Dedifferentiated amniotic fluid mesenchymal stem cell (primary cell): ENCODE data around the gene ECI2.
"Not testable (repeated sequence)": the region's sequence is repeated elsewhere in the genome, so short reads cannot be mapped to it uniquely, and the experiment has no call there.

ENCODE experiments used
- DNase-seq: peaks from one replicate; pipeline ENCODE4 v3.0.0-alpha.2; 2016; ENCODE audit errors: extremely low spot score

ECI2 gene

DNA sequence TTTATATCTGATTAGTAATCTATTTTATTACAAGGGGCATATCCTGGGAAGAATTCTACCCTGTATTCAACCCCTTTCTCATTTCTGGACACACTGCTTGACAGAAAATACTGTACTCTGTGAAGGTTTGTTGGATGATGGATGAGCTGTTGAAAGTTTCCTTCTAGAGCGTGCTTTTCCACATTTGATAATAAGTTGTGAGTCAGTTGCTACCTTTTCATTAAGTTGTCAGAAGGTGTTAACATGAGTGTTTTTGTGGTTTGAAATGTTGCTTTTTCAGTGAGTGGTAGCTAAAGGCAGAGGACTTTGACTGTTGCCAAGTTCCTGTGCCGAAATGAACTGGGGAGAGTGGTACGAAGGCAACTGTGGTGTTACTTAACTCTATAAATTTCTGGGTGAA lies 3.9 kb upstream of the ECI2 start:
- DNase-seq: no peak

DNA sequence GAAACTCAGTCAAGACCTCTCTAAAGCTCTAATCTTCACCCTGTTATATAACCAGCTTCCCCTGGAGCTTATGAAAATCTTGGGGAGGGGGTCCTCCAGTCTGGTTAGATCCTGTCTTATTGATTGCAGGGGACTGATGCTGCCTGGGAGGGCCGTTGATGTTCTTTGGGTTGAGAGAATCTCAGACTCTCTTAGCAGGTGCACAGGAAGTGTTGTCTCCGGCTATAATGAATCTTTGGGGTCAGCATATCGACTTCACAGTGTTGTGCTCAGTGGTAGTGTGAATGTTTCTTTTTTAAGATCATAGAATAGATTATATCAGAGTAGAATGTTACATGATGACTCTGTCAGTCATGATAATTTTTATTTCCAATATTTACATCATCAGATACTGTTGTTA lies 2.8 kb upstream of the ECI2 start:
- DNase-seq: no peak

DNA sequence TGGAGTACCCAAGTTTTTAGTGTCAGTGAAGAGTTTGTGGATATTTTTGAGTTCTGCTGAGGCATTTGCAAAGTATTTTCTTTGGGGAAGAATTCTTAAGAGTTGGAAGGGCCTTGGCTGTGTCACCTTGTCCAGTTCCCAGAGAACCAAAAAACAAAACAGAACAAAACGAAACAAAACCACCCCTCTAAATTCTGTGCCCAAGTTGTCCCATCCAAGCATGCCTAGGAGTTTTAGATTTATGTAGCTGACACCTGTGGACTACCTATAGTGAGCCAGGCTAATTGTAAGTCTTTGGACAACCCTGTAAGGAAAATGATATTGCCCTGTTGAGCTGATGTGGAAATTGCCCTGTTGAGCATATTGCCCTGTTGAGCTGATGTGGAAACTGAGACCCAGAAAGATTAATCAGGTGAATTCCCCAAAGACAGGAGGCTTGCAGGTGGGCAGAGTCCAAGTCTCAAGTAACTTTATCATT lies 1.0 kb upstream of the ECI2 start:
- DNase-seq: no peak

DNA sequence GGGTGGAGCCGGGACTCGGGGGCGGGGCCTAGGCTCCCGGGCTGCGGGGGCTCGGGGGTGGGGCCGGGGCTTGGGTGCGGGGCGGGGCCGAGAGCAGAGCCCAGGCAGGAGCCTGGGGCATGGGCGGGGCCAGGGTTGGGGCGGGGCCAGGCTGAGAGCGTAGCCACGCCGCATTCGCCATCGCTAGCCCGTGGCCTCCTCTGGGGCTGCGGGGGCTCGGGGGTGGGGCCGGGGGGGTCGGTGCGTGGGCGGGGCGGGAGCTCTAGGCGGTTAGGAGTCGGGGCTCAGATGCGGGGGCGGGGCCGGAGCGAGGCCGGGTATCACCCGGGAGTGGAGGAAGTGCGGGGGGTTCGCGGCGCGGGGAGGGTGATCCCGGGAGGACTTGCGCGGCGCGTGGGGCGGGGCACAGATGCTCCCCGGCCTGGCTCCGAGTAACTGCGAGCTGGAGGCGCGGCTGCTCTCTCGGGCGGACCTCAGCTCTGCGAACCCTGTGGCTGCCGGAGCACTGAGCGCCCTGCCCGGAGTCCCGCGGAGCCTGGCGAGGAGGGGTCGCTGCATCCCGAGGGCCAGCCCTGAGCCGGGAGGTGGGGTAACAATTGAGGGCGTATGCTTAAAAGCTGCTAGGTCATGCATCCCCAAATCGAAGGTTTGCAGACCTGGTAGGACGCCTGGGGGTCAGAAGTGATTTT lies 434 bp upstream of the ECI2 start:
- peak; percentile 93 for DNase-seq

DNA sequence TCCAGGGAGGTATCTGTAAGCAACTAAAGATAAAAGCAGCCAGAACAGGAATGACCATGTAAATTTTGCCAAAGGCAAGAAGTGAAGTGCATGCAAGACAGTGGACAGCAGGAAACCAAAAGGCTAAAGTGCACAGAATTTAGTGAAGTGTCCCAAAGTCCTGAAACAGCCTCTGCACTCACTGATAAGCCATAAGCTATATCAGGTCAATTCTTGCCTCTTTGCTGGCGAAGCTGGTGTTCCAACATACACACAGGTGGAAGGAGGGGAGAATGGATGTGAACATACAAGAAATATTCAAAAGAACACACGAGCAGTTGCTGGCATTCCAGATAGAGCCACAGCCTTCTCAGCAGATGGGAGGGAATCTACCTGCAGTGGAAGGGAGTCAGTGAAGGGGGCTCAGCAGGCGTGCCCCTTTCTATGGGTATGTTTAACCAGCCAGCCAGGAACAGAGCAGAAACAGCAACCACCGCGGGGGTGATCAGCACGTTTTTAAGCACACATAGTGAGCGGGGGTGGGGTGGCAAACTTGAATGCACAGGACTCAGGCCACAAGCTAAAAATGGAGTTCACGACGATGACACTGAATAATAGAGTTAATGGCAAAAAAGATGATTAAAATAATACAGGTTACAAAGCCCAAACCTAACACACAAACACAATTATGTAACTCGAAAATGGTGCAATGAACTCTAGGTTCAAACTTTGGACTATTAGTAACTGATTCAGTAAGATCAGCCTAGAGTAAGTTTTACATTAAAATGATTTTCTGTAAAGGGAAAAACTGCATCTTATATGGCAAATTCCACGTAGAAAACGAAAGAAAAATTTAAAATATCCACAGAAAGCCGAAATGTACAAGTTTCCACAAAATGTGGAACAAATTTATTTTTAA lies 1.2 kb downstream of the ECI2 start:
- DNase-seq: no peak

DNA sequence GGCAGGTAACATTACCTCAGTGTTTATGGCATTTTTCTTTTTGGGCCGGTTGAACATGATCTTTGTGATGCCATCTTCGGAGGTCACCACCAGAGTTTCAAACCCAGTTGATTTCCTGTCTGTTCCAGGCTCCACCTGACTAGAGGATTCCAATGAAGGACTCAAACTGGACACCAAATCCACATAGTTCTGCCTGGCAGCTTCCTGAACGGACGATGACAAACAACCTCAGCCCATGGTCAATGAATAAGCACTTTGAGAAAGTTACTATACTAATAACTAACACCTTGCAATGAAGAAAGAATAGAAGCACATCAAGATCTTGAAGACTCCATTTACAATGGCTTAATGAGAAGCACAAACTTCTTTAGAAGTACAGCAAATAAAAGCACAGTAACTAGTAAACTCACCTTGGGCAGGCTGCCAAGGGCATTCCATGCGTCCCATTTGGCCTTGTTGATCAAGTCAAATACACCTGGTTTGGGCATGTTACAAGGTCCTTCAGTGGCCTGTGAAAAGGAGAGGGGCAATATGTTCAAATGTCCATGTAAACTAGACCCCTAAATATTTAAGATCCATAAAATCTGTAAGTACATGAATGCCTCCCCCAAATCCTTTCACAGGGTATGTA lies 4.9 kb downstream of the ECI2 start:
- DNase-seq: no peak

DNA sequence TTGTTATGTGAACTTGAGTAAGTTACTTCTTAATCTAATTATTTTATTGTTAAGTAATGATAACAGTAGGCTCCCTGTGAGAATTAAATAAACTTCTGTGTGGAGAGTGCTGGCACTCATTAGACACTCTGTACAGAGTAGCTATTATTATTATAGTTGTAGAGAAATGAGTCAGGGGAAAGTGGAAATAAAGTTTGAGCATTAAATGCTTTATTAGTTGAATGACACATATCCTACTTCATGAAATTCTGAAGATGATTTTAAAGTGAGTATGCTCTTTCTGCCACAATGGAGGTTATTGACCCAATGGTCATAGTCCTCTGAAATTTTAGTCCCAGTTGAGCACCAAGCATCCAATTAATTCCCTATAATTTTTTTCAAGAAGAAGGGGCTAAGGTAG lies 5.9 kb downstream of the ECI2 start:
- no peak for DNase-seq

DNA sequence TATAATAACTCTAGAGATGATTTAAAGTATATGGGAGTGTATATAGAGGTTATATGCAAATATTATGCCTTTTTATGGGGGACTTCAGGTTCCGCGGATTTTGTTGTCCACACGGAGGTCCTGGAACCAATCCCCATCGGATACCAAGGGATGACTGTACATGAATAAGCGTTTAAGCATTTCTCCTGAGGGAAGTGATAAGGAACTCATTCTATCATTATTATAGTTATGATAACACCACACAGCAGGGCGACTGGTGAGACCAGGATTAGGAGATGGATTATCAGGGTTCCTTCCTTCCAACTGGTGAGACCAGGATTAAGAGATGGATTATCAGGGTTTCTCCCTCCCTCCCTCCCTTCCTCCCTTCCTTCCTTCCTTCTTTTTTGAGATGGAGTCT lies 6.6 kb downstream of the ECI2 start:
- DNase-seq: no peak

DNA sequence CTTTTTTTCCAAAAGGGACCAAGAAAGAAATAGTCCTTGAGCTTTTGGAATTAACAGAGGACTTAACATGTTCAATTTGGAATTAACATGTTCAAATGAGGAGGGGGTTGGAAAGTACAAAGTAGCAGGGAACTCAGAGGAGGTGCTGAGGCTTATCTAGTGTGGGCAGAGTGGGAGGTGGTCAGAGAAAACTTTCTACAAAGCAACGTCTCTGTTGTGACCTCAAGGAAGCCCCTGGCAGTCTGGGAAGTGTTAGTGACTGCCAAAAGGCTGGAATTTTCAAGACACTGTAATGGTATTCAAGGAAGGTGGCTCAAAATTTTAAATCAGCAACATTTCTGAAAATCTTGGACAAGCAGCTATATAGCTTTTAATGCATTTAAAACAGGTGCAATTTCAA lies 7.3 kb downstream of the ECI2 start:
- no peak for DNase-seq

DNA sequence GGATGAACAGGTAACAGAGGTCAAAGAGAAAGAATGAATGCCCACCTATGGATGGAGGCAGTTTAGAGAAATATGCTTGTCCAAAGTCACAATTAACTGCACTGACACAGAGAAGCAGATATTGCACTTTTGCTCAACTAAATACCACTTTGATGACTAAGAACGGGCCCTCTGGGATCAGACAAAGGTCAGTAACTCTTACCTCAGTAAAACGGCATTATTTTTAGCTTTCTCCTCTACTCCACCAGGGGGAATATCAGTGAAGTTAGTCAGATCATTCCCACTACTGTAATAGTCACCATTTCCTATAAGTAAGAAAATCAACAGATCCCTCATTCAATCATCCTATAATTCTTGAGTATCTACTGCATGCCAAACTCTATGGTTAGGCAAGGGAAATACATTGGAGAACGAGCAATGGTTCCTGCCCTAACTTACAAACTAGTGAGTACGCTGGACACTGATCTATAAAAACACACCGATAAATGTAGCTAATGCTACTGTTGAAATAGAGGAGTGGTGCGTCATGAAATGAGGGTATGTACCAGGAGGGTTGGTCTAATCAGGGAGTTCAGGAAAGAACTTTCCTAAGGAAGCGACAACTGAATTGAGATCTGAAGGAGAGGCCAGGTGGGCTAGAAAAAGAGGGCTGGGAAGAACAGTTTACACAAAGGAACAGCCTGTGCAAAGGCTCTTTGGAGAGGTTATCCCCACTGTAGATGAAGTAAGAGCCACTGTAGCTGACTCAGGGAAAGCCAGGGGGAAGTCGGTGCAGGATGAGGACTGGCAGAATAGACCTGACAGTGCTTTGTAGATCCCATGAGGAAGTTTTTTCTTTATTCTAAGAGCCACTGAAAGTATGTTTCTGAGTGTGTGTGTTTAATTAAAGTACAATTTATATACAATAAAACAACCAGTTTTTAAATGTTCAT lies 9.2 kb downstream of the ECI2 start:
- DNase-seq: peak; percentile 37

DNA sequence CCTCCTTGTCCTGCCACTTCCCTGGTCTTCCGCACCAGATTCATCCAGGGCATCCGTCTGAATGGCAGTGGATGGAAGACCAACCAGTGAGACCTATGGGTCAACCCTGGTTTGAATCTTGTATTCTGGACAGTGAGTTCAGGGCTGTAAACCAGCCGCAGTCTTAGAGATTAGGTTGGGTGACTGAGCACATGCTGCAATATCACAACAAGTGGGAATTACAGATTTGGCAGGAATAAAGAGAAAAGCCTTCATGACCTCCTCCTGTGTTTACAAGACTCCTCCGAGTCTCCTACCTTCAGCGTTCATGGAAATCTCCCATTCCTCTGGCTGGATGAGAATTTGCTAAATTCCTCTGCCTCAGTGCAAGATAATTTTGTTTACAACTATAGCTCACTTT lies 9.9 kb downstream of the ECI2 start:
- no peak for DNase-seq

DNA sequence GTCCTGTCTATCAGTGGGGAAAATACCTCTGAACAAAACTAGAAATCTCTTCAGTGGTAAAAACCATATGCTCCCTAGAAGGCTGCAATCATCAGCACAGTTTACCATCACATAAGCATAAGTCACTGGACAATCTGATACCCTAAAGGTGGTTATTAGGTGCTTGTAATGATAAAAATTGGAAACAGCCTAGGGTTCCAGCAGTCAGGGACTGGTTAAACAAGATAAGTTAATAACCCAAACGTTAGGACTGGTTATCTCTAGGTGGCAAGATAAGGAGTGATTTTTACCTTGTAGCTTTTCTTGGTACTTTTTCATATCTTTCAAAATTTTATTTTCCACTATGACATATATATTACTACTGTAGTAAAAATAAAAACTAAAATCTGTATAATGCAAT lies 11.0 kb downstream of the ECI2 start:
- no peak for DNase-seq

DNA sequence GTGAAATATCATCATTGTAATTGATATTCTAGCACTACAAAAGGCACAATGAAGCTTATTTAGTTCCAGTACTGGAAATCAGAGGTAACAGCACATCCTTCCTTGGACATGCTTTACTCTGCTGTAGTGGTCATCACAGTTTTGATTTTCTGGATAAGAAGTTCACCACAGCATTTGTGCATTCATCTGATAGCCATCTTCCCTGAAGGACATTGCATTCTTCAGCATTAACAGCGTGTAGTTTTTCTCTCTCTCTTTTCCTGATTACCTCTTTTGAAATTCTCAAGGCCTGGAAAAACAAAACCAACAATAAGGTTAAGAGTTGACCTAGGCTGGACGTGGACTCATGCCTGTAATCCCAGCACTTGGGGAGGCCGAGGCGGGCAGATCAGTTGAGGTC lies 19.6 kb downstream of the ECI2 start:
- DNase-seq: no peak

DNA sequence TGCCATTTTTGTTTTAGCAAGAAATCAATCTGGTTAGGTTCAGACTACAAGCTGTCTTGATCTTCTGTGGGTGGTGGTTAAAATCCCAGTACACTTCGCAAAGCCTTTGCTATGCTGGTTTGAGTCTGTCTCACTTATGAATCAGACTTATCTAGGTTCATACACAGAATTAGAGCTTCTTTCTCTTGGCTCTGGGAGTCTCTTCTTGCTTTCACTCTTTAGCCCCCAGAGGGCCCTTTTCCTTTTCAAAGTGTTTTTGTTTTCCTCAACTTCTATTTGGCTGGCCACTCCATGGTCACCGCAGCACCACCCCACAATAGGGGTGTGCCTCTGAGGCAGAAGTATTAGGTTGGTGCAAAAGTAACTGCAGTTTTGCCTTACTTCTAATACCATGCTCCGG lies 21.3 kb downstream of the ECI2 start:
- no peak for DNase-seq

DNA sequence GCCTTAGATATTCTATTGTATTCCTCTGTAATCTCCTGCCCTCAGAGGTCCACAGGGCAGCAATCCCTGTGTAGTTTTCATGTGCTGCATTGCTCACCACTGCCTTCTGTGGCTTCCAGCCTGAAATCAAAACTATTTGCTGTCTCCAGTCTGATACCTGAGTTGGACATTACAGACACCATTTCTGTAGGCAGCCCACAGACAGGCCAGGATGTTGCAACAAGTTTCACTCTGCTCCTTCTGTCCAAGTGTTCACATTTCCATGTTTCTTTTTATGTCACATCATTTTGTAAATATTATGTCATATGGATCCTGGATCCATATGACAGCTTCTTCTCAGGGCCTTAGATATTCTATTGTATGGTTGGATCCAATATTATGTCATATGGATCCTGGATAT lies 21.7 kb downstream of the ECI2 start:
- DNase-seq: no peak

DNA sequence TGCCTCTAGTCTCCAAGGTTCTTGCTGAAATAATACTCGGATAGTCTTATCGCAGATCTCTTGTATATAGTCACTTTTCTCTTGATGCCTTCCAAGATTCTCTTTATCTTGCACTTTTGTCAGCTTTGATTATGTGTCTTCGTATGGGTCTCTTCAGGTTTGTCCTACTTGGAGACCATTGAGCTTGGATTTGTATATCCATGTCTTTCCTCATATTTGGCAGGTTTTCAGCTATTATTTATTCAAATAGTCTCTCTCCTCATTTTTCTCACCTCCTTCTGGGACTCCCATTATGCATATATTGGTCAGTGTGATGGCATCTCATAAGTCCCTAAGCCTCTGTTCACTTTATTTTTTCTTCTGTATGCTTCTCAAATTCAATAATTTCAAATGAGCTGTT lies 23.0 kb downstream of the ECI2 start:
- no peak for DNase-seq

DNA sequence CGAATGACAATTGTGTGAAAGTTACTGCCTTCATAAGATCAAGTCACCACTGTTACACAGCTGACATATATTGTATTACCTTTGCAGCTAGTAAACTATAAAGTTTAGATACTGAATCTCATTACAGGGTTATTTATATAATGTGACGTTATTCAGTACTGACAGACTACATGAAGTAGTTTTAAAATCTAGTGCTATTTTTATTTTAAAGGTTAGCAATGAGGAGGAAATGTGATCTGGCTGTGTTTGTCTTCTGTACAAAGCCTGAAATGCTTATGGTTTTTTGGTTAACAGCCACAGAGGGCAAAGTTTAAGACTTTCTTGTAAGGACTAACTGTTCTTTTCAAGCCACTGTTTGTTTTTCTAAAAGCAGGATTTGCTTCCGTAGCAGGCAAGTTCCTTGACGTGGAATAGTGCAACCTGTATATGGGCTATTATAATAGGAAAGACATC lies 26.0 kb downstream of the ECI2 start:
- DNase-seq: not testable (repeated sequence)

DNA sequence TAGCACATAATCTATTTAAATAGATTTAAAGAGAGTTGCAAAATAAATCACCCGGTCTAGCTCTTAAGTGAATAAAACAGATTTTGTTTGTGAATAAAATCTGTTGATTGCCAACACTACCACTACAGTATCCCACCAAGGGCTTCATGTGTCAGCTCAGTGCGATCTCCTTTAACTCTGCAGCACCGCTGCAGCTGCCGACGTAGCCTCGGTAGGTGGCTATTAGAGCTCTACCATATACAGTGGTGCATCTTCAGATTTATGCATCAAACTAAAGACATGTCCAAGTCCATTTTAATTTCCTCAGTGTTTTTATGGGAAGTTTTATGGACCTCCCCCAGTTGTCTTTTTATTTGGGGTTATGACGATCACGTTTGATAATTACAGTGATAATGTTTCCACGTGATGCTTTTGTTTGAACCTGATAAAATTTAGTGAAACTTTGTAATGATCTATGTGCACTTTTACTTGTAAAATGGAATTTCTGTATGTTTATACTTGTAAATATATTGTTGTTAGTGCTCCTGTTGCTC lies 26.7 kb downstream of the ECI2 start:
- DNase-seq: no peak

DNA sequence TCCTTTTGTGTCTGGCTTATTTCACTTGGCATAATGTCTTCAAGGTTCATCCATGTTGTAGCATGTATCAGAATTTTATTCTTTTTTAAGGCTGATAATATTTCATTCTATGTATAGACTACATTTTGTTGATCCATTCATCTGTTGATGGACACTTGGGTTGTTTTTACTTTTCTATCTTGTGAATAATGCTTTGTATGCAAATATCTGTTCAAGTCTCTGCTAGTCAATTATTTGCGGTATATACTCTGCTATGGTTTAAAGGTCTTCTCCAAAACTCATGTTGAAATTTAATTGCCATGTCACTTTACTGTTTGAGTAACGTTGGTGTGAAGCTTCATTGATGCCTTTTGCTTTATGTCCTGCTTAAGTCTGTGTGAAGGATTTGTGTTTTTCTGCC lies 27.5 kb downstream of the ECI2 start:
- no peak for DNase-seq

DNA sequence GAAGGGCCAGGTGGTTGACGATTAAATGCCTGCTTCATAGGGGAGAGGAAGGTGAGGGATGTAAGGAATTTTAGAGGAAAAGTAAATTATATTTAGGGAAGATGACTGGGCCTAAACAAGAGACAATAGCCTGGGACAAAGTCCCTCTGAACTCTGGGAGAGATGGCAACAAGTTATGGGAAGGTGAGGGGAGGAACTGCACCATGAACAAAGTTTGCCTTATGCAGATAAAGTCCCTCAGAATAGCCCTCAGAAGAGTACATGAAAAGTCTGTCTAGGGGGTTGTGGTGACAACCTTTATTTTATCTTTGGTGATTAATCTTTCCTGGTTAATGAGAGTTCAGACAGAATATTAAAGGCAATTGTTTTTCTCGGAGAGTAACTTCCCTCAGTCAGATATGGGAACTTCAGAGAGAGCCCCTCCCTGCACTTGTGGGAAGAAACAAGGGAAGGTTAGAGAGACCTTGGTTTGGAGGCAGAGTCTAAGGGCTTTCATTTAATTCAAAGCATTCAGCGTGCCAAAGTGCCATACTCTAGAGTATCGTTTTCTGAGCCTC lies 29.3 kb downstream of the ECI2 start:
- DNase-seq: no peak

DNA sequence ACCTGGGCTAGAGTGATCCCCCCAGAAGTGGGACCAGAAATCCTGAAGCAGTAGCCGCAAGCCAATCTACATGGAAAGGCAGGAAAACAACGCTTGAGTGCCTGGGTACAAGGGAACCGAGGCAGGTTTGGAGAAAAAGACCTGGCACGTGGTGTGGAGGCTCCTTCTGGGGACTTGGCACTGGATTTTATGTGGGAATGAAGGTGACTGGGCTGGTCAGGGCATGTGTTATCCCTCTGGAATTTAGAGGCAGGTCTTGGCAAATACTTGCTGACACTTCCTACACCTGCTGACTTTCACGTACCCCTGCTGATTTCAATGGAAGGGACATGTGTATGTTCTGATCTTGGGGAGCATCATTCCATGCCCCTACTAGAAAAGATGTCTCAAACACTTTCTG lies 31.4 kb downstream of the ECI2 start:
- DNase-seq: no peak
